GM18502 (cell line): Measurements from ENCODE around the gene MINDY3.

Experiments
- ATAC-seq: cut with Tn5 transposase; IDR thresholded peaks from one replicate; pipeline ENCODE4 v1.9.1; 2021; ENCODE audit warnings: mild to moderate bottlenecking; ENCODE audit not compliant: unreplicated experiment, poor library complexity

Gene MINDY3

DNA sequence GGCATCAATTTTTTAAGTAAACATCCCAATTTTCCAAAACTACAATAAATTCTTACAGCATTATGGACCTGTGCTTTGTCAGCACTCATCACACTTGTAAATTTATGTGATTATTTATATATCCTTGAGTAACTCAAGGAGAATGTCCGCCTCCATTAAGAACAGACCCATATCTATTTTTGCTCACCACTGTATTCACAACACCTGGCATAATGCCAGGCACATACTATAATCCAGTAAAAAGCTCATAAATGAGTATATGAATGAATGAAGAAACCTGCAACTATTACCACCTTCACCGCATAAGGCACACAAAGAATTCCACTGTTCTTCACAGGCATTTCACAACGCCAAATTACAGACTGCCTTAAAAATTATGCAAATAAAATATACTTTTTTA is 46.9 kb downstream of the MINDY3 start:
- ATAC-seq, result no peak

DNA sequence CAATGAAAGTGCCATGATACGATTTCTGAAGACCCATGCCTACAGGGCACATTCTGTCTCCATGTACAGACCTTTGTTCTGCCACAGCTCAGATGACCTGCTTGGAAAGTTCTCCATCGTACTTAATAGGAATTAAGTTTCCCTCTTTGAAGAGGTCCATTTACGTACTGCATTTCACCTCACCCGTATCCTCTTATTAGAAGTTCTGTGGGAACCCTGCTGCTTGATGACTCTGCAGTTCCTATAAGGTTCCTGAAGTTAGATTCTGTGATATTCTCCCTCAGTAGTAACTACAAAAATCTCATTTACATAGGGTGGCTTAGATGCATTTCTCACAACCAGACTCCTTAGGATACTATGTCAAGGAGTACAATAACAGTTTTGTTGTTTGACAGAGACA is 50.9 kb downstream of the MINDY3 start:
- ATAC-seq, result no peak

DNA sequence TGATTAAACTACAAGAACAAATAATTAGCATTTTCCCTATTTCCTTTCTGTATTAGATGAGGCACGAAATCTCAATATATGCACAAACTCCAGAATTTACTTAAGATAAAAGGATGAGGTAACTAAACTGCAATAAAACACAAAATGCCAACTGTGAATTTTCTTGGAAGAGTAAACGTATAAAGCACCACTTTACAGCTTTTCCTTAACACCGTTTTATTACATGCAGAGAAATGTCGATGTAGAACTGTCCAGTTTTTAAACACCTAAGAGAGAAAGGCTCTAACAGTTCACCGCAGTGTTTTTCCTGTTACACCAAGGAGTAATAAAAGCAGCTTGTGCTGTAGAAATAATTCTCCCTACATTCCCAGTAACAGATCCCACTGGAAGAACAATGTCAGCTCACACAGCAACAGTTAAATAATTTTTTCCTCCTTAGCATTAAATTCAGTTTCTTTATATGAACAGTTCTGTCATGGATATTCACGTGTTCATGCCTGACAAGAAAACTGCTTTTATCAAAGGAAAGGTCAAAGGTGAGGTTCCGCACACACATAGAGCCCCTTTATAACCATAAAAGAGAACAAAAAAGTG is 52.0 kb downstream of the MINDY3 start:
- no peak for ATAC-seq

DNA sequence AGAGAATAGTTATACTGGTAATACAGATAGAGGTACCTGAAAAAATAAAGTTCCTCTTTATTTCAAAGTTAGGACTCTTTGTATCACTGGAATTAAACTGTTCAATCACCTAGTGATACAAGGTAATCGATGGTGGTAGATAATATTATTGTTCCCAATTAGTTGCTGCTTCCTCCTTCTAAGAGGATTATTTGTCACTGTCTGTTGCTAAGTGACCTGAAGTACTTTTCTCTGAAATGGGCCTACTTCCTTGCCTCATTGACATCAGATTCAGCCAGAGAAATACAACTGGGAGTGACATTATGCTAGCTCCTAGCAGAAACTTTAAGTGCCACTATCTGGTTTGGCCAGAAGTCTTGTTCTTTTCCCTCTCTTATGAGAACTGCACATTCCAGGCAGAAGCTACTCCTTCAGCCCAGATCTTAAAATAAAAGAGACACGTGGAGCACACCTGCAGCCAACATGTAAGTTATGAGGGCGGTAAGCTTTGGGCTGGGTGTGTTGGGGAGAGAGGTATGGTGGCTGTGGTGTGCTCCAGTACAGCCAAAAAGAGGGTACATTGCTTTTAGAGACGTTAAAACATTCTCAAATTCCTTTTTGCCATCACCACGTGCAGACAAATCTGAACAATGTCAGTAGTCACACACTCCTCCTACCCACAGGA is 54.8 kb downstream of the MINDY3 start:
- no peak for ATAC-seq

DNA sequence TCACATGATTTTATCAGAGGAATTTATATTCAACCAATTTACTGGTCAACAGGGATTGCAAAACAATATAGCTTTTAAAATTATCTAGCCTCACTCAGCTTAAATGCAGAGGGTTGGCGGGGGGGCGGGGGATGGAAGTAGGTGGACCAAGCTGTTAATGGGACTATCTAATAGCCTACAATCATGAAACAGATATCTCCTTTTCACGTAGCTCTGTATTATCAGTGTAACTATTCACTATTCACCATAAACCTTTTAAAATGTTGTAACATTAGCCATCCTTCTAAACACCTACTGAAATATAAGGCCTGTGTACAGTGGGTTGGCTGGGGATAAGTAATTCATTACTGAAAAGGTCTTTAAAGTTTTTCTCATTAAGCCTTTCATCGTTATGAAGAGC is 56.2 kb downstream of the MINDY3 start:
- no peak for ATAC-seq

DNA sequence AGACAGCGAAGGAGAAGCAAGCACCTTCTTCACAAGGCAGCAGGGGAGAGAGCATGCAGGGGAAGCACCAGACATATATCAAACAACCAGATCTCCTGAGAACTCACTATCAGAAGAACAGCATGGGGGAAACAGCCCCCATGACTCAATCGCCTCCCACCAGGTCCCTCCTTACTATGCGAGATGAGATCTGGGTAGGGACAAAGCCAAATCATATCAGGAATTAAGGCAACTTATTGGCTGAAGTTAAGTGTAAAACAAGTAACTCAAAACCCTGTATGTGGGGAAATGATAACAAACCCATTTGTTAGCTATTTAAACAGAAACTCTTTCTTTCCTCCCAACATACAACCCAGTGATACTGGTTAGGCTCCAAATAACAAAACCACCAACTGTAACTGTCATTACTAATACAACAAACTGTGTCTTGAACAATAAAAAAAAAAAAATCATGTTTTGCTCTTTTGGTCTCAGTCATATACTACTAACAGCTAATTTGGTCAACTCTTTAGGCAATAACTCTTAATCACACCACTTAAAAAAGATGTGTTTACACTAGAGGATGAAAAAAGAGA is 57.8 kb downstream of the MINDY3 start:
- no peak for ATAC-seq

DNA sequence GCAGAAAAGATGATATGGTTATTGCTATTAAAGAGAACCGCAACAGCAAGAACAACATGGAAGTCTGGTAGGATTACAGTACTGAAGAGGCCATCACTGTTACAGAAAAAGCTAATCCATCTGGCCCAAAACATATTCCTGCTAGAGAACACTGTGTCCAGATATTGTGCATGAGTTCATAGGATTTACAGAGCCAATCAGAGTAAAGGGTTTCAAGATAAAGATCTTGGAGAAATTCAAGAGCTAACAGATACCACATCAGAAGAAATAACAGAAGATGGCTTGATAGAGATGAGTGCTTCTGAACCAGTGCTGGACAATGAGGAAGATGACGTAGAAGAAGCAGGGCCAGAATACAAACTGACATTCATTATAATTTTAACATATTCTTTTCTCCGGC is 58.7 kb downstream of the MINDY3 start:
- no peak for ATAC-seq

DNA sequence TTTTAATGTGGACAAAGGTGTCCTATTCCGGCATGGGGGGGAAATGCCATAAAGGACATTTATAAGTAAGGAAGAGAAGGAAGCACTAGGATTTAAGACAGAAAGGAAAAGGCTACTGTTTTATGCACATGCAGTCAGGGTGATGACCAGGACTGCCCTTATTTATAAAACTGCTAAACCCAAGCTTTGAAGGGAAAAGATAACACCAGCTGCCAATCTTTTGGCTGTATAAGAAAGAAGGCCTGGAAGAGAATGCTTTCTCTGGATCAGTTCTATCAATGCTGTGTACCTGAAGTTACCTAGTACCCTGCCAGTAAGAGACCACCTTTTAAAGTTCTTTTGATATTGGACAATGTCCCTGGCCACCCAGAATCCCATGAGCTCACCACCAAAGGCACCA is 59.2 kb downstream of the MINDY3 start:
- no peak for ATAC-seq

DNA sequence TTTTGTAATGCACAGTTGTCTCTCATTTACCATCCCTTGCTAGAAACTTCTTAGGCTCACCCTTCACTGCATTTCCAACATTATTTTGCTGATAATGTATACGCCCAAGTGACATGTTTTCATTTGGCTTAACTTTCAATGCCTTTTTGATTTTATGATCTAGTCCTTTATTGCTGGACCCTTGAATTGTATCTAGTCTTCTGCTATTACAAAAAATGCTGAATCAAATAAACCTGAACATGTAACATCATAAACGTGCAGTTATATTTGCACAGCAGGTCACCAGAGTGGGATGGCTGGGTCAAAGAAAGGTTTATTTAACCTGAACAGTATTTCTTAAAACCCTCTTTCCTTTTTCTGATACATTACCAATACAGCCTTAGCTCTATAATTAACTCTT is 63.0 kb downstream of the MINDY3 start:
- no peak for ATAC-seq

DNA sequence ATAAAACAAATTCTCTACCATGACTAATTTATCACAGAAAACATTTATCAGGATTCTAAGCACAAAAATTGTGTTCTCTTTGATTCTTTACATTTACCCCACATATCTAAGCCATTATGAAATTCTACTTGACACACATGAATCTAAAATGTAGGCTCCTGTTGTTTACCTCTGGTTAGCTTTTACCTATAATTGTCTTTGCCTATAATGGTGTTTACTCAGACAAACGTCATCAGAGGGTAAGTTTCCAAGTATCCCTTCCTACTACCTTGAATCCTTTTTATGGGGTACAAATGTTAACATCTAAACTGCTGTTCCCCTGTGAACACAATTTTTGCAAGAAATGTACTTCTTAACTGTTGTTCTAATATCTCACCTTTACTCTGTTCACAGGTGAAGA is 63.5 kb downstream of the MINDY3 start:
- no peak for ATAC-seq

DNA sequence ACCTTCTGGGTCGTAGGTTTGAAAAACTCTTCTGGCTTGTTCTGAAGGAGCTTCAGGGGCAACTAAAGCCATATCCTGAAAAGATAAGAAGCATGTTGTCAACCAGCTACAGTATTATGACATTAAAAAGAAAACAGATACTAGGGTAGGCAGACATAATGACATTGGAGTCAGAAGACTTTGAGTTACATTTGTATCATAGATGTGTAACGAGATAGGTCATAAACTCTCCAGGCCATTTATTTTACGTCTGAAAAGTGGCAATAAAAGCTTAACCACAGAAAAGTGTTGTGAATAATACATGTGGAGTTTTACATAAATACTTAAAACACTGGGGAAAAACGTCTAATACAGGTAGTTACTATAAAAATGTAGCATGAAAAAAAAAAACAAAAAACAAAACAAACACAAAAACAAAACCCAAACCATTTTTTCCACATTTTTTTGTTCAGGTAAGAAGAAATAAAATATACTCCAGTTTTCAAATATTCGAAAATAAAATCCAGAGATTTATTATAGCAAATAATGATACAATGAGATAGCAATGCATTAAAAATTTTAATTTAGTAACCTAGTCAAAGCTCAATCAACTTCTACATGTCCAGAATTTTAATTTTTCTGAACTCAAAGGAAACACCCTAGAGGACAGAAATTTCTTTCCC is 64.1 kb downstream of the MINDY3 start:
- ATAC-seq, result no peak

DNA sequence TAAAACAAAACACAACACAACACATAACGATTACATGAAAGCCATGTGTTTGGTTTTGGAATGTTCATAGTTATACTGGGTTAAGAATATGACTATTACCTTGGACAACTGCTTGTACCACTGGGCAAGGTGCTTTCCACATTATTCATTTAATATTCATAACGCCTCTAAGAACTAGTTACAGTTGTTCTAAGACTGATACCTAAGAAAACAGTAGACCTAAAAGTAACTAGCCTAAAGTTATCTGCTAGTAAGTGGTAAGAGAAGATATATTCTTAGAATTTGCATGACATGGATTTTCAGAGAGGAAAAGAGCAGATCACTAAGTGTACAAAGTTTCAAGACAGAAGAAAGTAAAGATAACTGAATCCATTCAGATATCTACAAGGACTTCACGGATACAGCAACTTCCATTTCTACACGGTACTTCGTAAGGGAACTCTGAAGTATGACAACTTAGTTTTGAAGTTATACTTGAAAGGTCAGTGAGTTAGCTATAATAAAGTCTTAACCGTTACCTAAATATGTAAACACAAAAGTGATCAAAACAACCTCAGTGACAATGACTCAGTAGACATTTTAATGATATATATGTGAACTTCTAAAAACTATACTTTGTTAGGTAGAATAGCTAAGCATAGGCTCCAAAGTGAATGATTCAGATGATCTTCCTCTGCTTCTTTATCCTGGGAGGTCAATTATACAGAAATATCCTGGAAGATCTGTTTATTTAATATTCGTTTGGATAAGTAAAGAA is 65.1 kb downstream of the MINDY3 start:
- ATAC-seq, result no peak

DNA sequence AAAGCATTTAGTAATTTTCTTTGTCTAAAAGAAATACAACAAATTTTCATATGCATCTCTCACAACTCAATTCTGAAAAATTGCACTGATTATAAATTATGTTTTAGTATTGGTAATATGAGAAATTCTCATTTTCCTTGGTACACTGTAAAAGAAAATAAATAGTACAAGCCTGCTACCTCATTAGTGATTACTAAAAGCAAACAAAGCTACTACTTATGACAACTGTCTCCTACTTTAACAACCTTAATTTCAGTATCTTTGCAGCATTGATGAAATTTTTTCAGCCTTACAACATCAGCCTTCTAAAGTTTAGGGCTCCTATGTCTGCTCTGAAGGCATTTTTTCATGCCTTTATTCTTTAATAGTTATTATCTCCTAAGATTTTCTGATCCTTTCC is 65.7 kb downstream of the MINDY3 start:
- no peak for ATAC-seq

DNA sequence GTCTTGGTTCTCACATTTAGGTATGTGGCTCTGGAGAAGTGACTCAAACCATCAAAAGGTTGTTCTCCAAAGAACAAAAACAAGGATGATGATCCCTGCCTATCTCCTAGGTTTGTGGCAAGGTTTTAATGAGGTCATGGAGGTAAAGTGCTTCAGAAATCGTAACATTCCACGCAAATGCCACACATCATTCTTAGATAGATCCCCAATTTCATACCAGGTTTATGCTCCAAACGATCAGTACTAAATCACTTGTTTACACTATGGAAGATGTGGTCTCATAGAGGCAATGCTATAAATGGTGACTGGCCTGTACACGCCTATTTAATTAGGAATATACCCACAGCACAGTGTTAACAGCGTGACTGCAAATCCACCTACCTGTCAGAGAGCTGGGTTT is 66.6 kb downstream of the MINDY3 start:
- ATAC-seq, result no peak

DNA sequence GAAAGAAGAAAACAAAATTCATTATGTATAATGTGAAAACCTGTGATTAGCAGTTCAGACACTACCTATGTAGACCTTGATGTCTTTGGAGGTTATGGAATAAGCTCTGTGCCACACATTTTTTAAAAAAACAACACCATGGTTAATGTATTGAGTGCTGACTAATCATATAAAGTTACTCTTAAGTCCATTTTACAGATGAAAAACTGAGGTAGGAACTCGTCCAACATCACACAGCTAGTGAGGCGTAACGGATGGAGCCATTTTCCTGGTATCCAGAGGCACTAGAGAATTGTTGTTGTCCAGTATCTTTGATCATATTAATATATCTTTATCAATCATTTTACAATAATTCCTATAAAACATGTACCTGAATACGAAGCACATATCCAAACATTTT is 67.5 kb downstream of the MINDY3 start:
- no peak for ATAC-seq

DNA sequence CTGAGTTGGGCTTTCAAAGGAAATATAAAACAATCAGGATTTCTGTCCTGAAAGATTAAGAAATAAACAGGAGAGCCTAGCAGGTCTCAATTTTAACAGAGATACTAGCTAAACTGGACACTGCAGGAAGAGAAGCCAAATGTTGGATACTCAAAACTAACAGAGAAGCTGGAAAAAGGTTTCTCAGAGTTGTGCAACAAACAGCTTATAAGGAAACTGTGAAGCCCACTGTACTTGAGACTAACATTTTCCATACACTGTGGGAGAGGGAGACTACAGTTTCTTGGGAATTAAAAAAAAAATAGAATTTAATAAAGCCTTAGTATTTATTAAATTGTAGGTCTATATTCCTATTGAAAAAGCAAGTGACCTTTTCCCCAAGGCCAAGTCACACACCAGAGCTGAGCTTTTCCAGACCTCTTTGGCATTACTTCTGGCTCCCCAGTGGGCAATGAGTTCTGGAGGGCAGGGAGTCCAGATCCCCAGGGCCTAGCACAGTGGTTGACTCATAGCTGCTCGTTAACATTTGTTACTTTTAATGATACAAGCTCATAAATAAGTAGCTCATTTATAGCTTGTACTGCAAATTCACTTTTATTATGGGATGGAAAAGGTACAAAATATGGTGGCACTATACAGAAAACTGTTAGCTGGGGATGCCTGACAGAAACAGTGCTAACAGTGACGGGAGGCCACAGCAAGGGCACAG is 68.3 kb downstream of the MINDY3 start:
- no peak for ATAC-seq

DNA sequence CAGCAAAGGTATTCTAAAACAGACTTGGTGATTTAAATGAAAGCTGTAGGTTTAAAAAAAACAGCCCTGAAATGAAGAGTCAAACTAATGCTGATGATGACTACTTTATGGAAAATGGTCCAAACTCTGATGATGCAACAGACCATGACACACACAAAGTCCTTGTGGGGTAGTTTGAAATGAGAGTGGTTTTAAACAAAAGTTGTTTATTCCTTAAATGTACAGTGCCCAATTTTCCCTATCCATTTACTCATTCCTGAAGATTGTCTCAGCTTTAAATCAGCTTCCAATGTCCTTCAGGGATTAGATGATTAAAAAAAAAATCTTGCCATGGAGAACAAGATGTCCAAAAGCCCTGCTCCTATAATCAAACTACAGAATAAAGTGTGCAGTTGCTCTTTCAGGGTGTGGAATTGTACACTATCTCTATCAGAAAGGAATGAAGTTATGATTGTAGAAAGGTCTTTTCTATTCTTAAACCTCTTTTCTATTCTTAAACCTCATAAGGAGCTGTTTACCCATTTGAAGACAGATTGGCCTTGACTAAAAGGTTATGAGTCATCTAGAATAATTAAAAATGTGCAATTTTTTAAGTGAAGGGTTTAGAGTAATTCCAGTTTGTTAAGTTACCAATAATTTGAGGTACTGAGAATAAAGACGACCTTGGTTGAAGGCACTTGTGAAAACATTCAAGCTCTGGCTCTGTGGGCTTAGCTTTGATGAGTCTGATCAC is 70.3 kb downstream of the MINDY3 start:
- no peak for ATAC-seq

DNA sequence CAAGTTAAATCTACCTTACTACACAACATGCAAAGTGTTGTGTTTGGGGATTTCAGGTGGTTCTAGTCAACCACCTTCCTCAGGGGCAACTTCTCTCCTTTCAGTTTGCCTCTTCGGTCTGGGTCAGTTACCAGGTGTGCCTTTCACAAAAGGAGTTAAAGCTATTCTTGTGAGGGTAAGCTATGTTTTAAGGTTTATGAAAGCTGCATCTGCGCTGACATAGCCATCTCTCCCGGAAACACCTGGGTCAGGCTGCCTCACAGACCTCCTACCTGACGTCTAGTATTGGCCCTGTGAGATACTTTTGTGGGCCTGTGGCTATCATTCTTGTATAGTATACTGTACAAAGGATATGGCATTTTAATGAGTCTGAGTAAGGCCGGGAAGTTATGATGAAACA is 72.9 kb downstream of the MINDY3 start:
- no peak for ATAC-seq

DNA sequence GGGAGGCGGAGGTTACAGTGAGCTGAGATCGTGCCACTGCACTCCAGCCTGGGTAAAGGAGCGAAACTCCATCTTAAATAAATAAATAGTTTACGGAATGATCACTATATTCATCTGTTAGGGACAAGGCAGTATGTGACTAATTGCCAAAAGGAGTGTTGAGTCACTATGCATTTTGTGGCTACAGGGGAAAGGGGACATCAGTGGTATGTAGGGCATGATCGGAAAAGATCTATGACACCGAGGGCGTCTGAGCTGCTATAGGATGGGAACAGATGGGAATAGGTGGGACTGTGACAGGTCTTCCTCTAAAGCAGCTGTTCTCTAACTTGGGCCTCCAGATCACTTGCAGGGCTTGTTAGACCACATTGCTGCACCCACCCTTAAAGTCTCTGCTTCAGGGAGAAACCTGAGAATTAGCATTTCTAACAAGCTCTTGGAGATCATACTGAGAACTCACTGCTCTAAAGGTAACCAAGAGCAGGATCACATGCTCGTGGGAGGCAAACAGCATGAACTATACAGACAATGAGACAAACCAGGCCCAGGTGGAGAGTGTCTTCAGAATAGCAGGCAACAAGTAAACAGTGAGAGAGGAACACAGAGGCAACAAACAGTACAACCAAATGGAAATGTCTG is 75.5 kb downstream of the MINDY3 start:
- ATAC-seq, result no peak
